ENCODE results near the gene EPM2A.

EPM2A gene

GRCh38 chr6:145673504-145673903 is 61.8 kb downstream of the EPM2A start:
- no peak for DNase-seq (ENCODE audit: low read depth)

DNA sequence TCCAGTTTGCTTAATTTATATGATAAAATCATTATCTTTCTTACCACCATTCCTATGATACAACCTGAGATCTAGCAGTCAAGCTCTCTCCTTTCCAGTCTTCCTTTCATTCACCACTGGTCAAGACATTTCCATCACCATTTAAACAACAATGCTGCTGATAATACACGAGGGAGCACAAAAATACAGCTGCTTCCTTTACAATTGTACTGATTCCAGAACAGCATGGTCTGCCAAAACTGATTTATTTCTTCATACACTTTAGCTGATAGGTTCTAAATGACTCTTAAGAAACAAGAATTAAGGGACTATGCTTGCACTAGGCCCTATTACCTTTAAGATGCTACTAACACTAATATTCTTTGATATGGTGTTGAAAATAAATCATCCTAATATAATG is 65.0 kb downstream of the EPM2A start:
- DNase-seq (ENCODE audit: low read depth), result no peak

GRCh38 chr6:145669627-145670034 is 65.7 kb downstream of the EPM2A start:
- peak; percentile 59 for DNase-seq (ENCODE audit: low read depth)

DNA sequence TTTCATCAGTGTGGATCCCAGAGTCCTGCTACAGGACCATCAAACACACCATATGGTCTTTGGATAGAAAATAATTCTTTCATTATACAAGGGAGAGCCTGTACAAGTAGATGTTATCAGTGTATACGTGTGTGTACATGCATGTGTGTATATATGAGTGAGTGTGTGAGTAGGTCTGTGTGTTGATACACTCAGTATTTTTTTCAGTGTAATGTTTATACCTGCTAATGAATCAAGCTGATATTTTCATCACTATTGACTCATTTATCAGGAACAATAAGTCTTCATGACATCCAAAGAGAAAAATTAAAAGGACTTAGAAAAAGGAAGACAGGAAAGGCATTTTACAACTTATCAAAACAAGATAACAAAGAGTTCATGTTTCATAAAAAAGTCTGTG is 66.5 kb downstream of the EPM2A start:
- DNase-seq (ENCODE audit: low read depth), result no peak

GRCh38 chr6:145660676-145661075 is 74.6 kb downstream of the EPM2A start:
- DNase-seq (ENCODE audit: low read depth), result no peak

DNA sequence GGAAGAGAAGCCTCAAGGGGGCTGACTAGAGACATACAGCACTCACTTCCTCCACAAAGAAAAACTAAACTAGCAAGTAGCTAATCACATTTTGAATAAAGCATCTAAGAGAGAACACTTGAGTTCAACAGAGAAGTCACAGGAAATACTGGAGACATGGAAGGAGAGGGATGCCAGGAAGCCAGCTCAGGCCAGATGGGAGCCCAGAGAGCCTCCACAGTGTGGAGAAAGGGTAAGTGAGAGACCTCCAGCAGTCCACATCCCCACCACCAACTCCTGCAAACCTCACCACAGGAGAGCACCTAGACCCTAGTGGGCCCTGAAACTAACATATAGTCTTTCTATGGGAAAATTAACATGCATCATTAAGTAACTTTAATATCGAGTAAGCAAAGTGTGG is 79.2 kb downstream of the EPM2A start:
- no peak for DNase-seq (ENCODE audit: low read depth)

GRCh38 chr6:145652572-145652971 is 82.7 kb downstream of the EPM2A start:
- no peak for DNase-seq (ENCODE audit: low read depth)

- DNase-seq (ENCODE audit: low read depth), result no peak
These were observed 83.3 kb downstream of the EPM2A start for GRCh38 chr6:145651988-145652387.

DNA sequence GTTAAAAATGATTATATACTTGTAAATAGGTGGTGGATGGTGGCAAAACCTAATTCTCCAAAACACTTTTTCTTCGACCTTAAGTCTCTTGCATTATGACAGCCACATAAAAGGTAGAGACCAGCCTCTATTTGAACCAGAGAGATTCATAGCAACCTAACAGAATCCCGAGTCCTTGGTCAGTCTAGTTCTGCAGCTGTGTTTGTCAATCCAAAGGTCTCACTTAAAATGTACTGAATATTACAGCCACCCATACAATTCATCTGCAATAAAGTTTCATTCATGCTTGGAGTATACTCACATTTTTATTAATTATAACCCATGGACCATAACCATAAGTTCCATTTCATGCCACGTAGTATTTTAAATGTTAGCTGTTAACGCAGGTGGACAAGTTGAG is 87.2 kb downstream of the EPM2A start:
- DNase-seq (ENCODE audit: low read depth), result no peak

- DNase-seq (ENCODE audit: low read depth), result no peak
These were observed 87.7 kb downstream of the EPM2A start for GRCh38 chr6:145647602-145648001.

DNA sequence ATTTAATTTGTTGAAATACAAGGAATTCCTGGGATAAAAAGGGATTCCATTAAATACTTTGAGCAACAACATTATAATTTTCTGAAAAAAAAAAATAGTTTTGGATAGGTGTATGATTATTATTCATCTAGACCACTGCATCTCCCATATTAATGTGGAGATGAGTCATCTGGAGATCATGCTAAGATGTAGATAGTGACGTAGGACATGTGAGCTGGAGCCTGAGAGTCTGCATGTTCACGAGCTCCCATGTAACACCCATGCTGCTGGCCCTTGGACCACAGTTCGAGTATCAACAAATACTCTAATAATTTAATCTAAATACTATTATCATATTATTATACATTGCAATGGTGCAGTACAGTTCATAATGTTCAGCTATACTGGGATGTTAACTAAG is 91.6 kb downstream of the EPM2A start:
- peak; percentile 49 for DNase-seq (ENCODE audit: low read depth)

- DNase-seq (ENCODE audit: low read depth), result peak; percentile 67
These were observed 101.2 kb downstream of the EPM2A start for GRCh38 chr6:145633981-145634627.

GRCh38 chr6:145632971-145633370 is 102.3 kb downstream of the EPM2A start:
- DNase-seq (ENCODE audit: low read depth), result no peak

DNA sequence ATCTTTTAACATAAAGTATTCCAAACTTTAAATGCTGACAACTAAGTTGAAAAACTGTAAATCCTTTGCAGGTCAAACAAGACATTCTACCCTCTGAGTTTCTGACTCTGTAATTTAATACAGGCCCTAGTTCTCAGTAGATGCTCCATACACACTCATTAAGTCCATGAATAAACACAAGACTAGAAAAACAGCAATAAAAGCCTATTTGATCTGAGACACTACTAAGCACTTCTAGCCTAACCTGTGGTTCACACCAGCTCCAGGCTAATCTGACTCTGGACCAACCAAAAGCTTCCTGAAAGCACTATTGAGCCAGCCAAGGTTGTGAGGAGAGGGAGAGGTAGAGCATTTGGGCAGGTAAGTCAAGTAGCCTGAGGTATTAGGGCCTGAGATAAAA is 103.9 kb downstream of the EPM2A start:
- no peak for DNase-seq (ENCODE audit: low read depth)

- no peak for DNase-seq (ENCODE audit: low read depth)
These were observed 104.7 kb downstream of the EPM2A start for GRCh38 chr6:145630598-145630997.

- DNase-seq (ENCODE audit: low read depth), result no peak
These were observed 105.8 kb downstream of the EPM2A start for GRCh38 chr6:145629478-145629877.

DNA sequence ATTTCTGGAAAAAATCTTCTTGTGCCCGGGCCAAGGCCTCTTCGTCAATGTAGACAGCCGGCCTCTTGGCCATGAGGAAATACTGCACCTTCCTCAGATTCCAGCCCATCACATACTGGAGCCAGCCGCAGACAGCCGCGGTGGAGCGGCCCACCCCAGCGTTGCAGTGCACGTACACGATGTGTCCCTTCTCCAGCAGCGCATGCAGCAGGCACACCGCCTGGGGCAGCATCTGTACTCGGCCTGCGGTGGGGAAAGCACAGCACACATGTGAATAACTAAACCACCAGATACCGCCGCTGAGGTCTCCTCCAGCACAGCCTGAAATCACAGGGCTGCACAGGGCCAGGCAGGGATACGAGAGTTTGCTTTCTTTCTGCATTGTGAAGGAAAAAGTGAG is 107.9 kb downstream of the EPM2A start:
- no peak for DNase-seq (ENCODE audit: low read depth)

- DNase-seq (ENCODE audit: low read depth), result peak; percentile 30
These were observed 108.5 kb downstream of the EPM2A start for GRCh38 chr6:145626857-145627256.

- DNase-seq (ENCODE audit: low read depth), result no peak
These were observed 112.1 kb downstream of the EPM2A start for GRCh38 chr6:145623231-145623630.

- no peak for DNase-seq (ENCODE audit: low read depth)
These were observed 113.5 kb downstream of the EPM2A start for GRCh38 chr6:145621776-145622175.

DNA sequence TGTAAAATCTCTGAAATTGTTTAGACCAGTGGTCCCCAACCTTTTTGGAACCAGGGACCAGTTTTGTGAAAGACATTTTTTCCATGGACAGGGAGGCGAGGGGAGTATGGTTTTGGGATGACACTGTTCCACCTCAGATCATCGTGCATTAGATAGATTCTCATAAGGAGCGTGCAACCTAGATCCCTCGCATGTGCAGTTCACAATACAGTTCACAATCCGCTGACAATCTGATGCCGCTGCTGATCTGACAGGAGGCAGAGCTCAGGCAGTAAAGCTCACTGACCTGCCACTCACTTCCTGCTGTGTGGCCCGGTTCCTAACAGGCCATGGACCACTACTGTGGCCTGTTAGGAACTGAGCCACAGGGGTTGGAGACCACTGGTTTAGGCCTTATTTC is 115.2 kb downstream of the EPM2A start:
- DNase-seq (ENCODE audit: low read depth), result no peak

GRCh38 chr6:145609521-145609920 is 125.8 kb downstream of the EPM2A start:
- no peak for DNase-seq (ENCODE audit: low read depth)

DNA sequence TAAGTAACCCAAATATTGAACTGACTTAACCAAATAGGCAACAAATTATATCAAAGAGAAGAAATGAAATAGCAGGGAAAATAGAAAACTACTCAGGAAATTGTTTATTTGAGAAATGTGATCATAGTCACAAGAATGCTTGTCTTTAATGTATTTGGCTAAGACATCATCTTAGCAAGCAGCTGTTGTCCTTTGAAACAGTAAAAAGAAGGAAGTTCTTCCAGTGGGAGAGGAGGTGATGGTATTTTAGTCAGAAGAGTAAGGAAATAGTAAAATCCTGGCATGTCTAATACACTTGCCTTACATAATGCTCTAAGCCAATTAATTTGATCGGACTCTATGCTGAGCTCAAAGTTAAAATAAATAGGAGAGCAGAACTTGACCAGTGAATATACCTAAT is 126.5 kb downstream of the EPM2A start:
- DNase-seq (ENCODE audit: low read depth), result no peak

- no peak for DNase-seq (ENCODE audit: low read depth)
These were observed 131.3 kb downstream of the EPM2A start for GRCh38 chr6:145603991-145604390.

GRCh38 chr6:145603424-145603833 is 131.9 kb downstream of the EPM2A start:
- DNase-seq (ENCODE audit: low read depth), result no peak

Measured in amniotic epithelial cell (primary cell).